IMR-90 (cell line): ENCODE measurements around the gene TMEM131. TPM values are rescaled to one million over a fixed set of nuclear protein-coding genes. Genes with fewer than 3 reads are reported as not detected.
A peak's percentile ranks its signal among the peaks of the same experiment; 100 is the strongest.

Experiments used
- ATAC-seq: fragments of 200-7000 bp; cut with Tn5 transposase; 2 replicates; pipeline ENCODE4 v1.9.1; 2020; ENCODE audit warnings: low read depth, mild to moderate bottlenecking, moderate library complexity
- BruUV-seq: library from RNA; stranded (reverse); fragments of 400-500 nt; replicated peaks from 2 replicates; lab custom pipeline; 2021; lab: Mats Ljungman, UMichigan
- CTCF ChIA-PET: fragments of 300-600 bp; formaldehyde crosslinking; extraction: SDS; loops from one replicate; lab custom pipeline; 2021; ENCODE audit warnings: antibody characterized with exemption; lab: Yijun Ruan, JAX
- POLR2A ChIA-PET: fragments of 300-600 bp; sonication (Branson Sonifier 250); formaldehyde crosslinking; loops from one replicate; lab custom pipeline; 2022; ENCODE audit warnings: antibody characterized with exemption; ENCODE audit not compliant: unreplicated experiment; lab: Charles Lee
- DNase-seq: peaks from one replicate; pipeline ENCODE4 v3.0.0; 2013
- H2AFZ ChIP-seq: replicated peaks from 2 replicates; pipeline ENCODE3; 2013; ENCODE audit warnings: low read length, mild to moderate bottlenecking; ENCODE audit not compliant: poor library complexity
- H2AK5ac ChIP-seq: 2 replicates; pipeline ENCODE4 v1.6.1; 2013; ENCODE audit warnings: low read depth, low read length, inconsistent platforms
- H2AK9ac ChIP-seq: replicated peaks from 2 replicates; pipeline ENCODE3; 2013; ENCODE audit warnings: mild to moderate bottlenecking, low read depth, low read length, moderate library complexity; ENCODE audit not compliant: poor library complexity
- H2BK120ac ChIP-seq: 2 replicates; pipeline ENCODE4 v1.6.1; 2013; ENCODE audit warnings: low read depth, low read length, inconsistent platforms
- H2BK15ac ChIP-seq: 3 replicates; pipeline ENCODE4 v1.6.1; 2013; ENCODE audit warnings: low read depth, low read length, inconsistent platforms
- H2BK20ac ChIP-seq: 2 replicates; pipeline ENCODE4 v1.6.1; 2013; ENCODE audit warnings: low read depth, mild to moderate bottlenecking, inconsistent platforms, low read length, moderate library complexity
- H2BK5ac ChIP-seq: 2 replicates; pipeline ENCODE4 v1.6.1; 2013; ENCODE audit warnings: mild to moderate bottlenecking, low read depth, low read length, inconsistent platforms; ENCODE audit not compliant: poor library complexity, severe bottlenecking
- H3K14ac ChIP-seq: replicated peaks from 2 replicates; pipeline ENCODE4 v1.6.1; 2013; ENCODE audit warnings: low read depth, low read length, inconsistent platforms
- H3K18ac ChIP-seq: 2 replicates; pipeline ENCODE4 v1.6.1; 2013; ENCODE audit warnings: low read depth, low read length, control low read depth
- H3K23ac ChIP-seq: 2 replicates; pipeline ENCODE4 v1.6.1; 2013; ENCODE audit warnings: low read depth, low read length, inconsistent platforms
- H3K27ac ChIP-seq: 2 replicates; pipeline ENCODE4 v1.5.1; 2013; ENCODE audit warnings: mild to moderate bottlenecking, control low read depth, low read length; ENCODE audit not compliant: insufficient read depth
- H3K27me3 ChIP-seq: 2 replicates; pipeline ENCODE4 v1.6.1; 2013; ENCODE audit warnings: low read length; ENCODE audit not compliant: control insufficient read depth, insufficient read depth
- H3K36me3 ChIP-seq: 2 replicates; pipeline ENCODE4 v1.6.1; 2013; ENCODE audit warnings: low read length, mixed read lengths; ENCODE audit not compliant: control insufficient read depth, insufficient read depth
- H3K4ac ChIP-seq: 2 replicates; pipeline ENCODE4 v1.6.1; 2013; ENCODE audit warnings: low read depth, low read length, inconsistent platforms
- H3K4me1 ChIP-seq: 2 replicates; pipeline ENCODE4 v1.6.1; 2013; ENCODE audit warnings: low read length, mixed read lengths; ENCODE audit not compliant: control insufficient read depth, insufficient read depth
- H3K4me2 ChIP-seq: 2 replicates; pipeline ENCODE4 v1.6.1; 2013; ENCODE audit warnings: low read depth, mild to moderate bottlenecking, control low read depth, low read length, moderate library complexity
- H3K4me3 ChIP-seq: 2 replicates; pipeline ENCODE4 v1.5.1; 2013; ENCODE audit warnings: low read depth, mild to moderate bottlenecking, control low read depth, low read length, moderate library complexity; ENCODE audit not compliant: insufficient read depth
- H3K56ac ChIP-seq: 2 replicates; pipeline ENCODE4 v1.6.1; 2013; ENCODE audit warnings: low read length, inconsistent platforms; ENCODE audit not compliant: insufficient read depth; ENCODE audit errors: extremely low read depth
- H3K79me1 ChIP-seq, 2 experiments: 2 replicates each; pipeline ENCODE4 v1.6.1; 2013; ENCODE audit warnings: low read length in 2 of 2, inconsistent platforms in 1 of 2, low read depth in 1 of 2
- H3K9ac ChIP-seq: 2 replicates; pipeline ENCODE4 v1.6.1; 2013; ENCODE audit warnings: low read depth, low read length, control low read depth
- H3K9me1 ChIP-seq: 2 replicates; pipeline ENCODE4 v1.6.1; 2013; ENCODE audit warnings: low read length, inconsistent platforms; ENCODE audit not compliant: insufficient read depth
- H3K9me3 ChIP-seq: 2 replicates; pipeline ENCODE4 v1.6.1; 2013; ENCODE audit warnings: low read length; ENCODE audit not compliant: control insufficient read depth, insufficient read depth
- H4K20me1 ChIP-seq: 2 replicates; pipeline ENCODE4 v1.6.1; 2013; ENCODE audit warnings: low read length, inconsistent platforms; ENCODE audit not compliant: insufficient read depth
- H4K5ac ChIP-seq: 2 replicates; pipeline ENCODE4 v1.6.1; 2013; ENCODE audit warnings: mild to moderate bottlenecking, low read depth, low read length, control low read depth
- H4K8ac ChIP-seq, 2 experiments: 2 replicates each; pipeline ENCODE4 v1.6.1; 2013; ENCODE audit warnings: low read depth in 2 of 2, low read length in 2 of 2, control low read depth in 1 of 2, inconsistent platforms in 1 of 2
- H4K91ac ChIP-seq: 2 replicates; pipeline ENCODE4 v1.6.1; 2013; ENCODE audit warnings: low read depth, low read length, inconsistent platforms; ENCODE audit not compliant: insufficient read depth
- BHLHE40 ChIP-seq: fragments of 150-350 bp; IDR thresholded peaks from 2 replicates; pipeline ENCODE4 v1.6.1; 2016; ENCODE audit warnings: mild to moderate bottlenecking, low read depth, low read length
- CEBPB ChIP-seq: IDR thresholded peaks from 2 replicates; pipeline ENCODE4 v1.6.1; 2012; ENCODE audit warnings: low read depth, low read length, improper control_type of control experiment
- CHD1 ChIP-seq: IDR thresholded peaks from 2 replicates; pipeline ENCODE4 v1.6.1; 2012; ENCODE audit warnings: low read depth, low read length, improper control_type of control experiment
- FOS ChIP-seq: fragments of 150-350 bp; IDR thresholded peaks from 2 replicates; pipeline ENCODE4 v1.6.1; 2016; ENCODE audit warnings: low read depth, low read length
- MAFK ChIP-seq: IDR thresholded peaks from 2 replicates; pipeline ENCODE4 v1.6.1; 2012; ENCODE audit warnings: low read depth, low read length, improper control_type of control experiment
- MAZ ChIP-seq: IDR thresholded peaks from 2 replicates; pipeline ENCODE4 v1.6.1; 2012; ENCODE audit warnings: low read depth, mild to moderate bottlenecking, low read length, improper control_type of control experiment, moderate library complexity, borderline replicate concordance
- MXI1 ChIP-seq: IDR thresholded peaks from 2 replicates; pipeline ENCODE4 v1.6.1; 2012; ENCODE audit warnings: low read depth, mild to moderate bottlenecking, low read length, moderate library complexity, borderline replicate concordance
- NFE2L2 ChIP-seq: fragments of 150-350 bp; IDR thresholded peaks from 2 replicates; pipeline ENCODE4 v1.6.1; 2016; ENCODE audit warnings: low read depth, mild to moderate bottlenecking, low read length
- POLR2A ChIP-seq: IDR thresholded peaks from 2 replicates; pipeline ENCODE4 v1.6.1; 2012; ENCODE audit warnings: mild to moderate bottlenecking, low read depth, low read length
- RAD21 ChIP-seq: IDR thresholded peaks from 2 replicates; pipeline ENCODE4 v1.6.1; 2012; ENCODE audit warnings: low read length, improper control_type of control experiment
- RCOR1 ChIP-seq: IDR thresholded peaks from 2 replicates; pipeline ENCODE4 v1.6.1; 2012; ENCODE audit warnings: mild to moderate bottlenecking, low read length, improper control_type of control experiment; ENCODE audit not compliant: insufficient replicate concordance
- RFX5 ChIP-seq: IDR thresholded peaks from 2 replicates; pipeline ENCODE4 v1.8.0; 2012; ENCODE audit warnings: low read depth, mild to moderate bottlenecking, low read length, moderate library complexity
- SMC3 ChIP-seq: fragments of 150-350 bp; IDR thresholded peaks from 2 replicates; pipeline ENCODE4 v1.6.1; 2016; ENCODE audit warnings: low read depth, mild to moderate bottlenecking, antibody characterized with exemption, low read length, moderate library complexity
- WGBS, 2 experiments: methylation state at CpG; one replicate each; pipeline versions ENCODE4 v1.1.5 to v1.1.7; 2013; ENCODE audit warnings: missing lambda C conversion rate in 2 of 2; ENCODE audit not compliant: insufficient read length in 1 of 2; ENCODE audit errors: extremely low coverage in 2 of 2; 5-methylcytosine and 5-hydroxymethylcytosine counted together
- dilution Hi-C: fragments of 300-500 bp; cut with HindIII; formaldehyde crosslinking; loops from one replicate; pipeline ENCODE4 v1.14.3; 2018; ENCODE audit warnings: low sequenced_read_pairs; ENCODE audit not compliant: unreplicated experiment
- in situ Hi-C: fragments of 300-500 bp; cut with MboI; formaldehyde crosslinking; loops from 3 replicates; pipeline ENCODE4 v1.14.3; 2019; ENCODE audit warnings: low sequenced_read_pairs, inconsistent platforms, mixed read lengths
- intact Hi-C: fragments of 100-400 bp; cut with micrococcal nuclease; formaldehyde crosslinking; loops from 2 replicates; pipeline ENCODE4 v1.10.0; 2022
- polyA plus RNA-seq, 3 experiments: library from polyadenylated mRNA; depleted of rRNA; stranded (reverse); fragments of >200 nt; gene quantifications; 2 replicates each; pipeline ENCODE4 v1.2.3, GENCODE V29; 2012; ENCODE audit warnings: low replicate concordance in 1 of 3
- total RNA-seq: library from RNA; depleted of rRNA; stranded (reverse); fragments of >200 nt; gene quantifications from 2 replicates; pipeline ENCODE4 v1.2.3, GENCODE V29; 2012
- TF ChIP-seq, protein P1 (sequence below): fragments of 150-350 bp; IDR thresholded peaks from 2 replicates; pipeline ENCODE4 v1.6.1; 2016; ENCODE audit warnings: low read depth, mild to moderate bottlenecking, low read length, moderate library complexity, borderline replicate concordance
- TF ChIP-seq, protein P2 (sequence below): conservative IDR thresholded peaks from 2 replicates; pipeline ENCODE4 v1.5.1; 2012; ENCODE audit warnings: mild to moderate bottlenecking, low read depth, low read length, improper control_type of control experiment

TMEM131 gene
- total and polyA plus RNA-seq, 2 of the 4 experiments (the other 2 are of a cell fraction) = 13.3 to 14.0 TPM

DNA sequence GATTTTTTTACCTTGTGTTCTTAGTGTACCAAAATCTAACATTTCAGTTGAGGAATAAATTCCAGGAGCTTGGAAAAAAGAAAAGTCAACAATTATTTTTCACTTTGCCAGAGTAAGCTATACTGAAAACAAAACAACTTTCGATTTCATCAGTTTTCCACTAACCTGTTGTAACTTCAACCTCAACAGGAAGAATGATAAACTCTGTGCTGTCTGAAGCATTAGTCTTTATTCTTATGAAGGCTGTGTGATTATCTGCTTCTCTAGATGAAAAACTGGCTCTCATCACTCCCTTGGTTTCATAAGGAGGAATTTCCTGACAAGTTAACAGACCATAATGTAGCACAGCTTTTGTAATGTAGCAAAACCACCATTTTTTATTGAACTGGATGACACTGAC lies 161.1 kb downstream of the TMEM131 start:
- Histone ChIP-seq H3K4ac (no peak overlapping the region), H3K4me3 (no peak overlapping the region), H3K9me3 (no peaks in the 10 kb centered on the region), H4K91ac (no peak overlapping the region), H3K9me1 (peaks cover 2% of the 10 kb centered on the region; the same call in 1 of the 2 replicates), H3K36me3 (peaks cover 1% of the 10 kb centered on the region), H4K8ac (no peak overlapping the region), H3K14ac (no peak overlapping the region), H2AK9ac (no peak overlapping the region), H4K20me1 (no peaks in the 10 kb centered on the region), H3K79me1 (peaks cover 2 to 7% of the 10 kb centered on the region in 2 experiments; a peak in 2 of 4 replicates), H3K4me2 (no peak overlapping the region), H3K18ac (no peak overlapping the region), H2BK15ac (no peak overlapping the region), H2BK5ac (no peak overlapping the region), H3K56ac (no peak overlapping the region), H3K27ac (no peak overlapping the region), H3K9ac (no peak overlapping the region), H2BK20ac (no peak overlapping the region), H4K5ac (no peak overlapping the region), H3K23ac (peak overlapping the region; percentile 69; the same call in 1 of the 2 replicates), H2BK120ac (no peak overlapping the region), H2AFZ (no peak overlapping the region), H3K4me1 (peaks cover 2% of the 10 kb centered on the region; the same call in 1 of the 2 replicates), H3K27me3 (no peaks in the 10 kb centered on the region), H2AK5ac (no peak overlapping the region)
- no CpG with 5 or more reads among the region's 1 CpG for WGBS, 2 experiments
- TF ChIP-seq POLR2A = no peak
- no peak for TF ChIP-seq RCOR1
- TF ChIP-seq SMC3 = no peak
- no peak for TF ChIP-seq MAZ
- TF ChIP-seq FOS = no peak
- no peak for TF ChIP-seq MXI1
- TF ChIP-seq, protein P1, sequence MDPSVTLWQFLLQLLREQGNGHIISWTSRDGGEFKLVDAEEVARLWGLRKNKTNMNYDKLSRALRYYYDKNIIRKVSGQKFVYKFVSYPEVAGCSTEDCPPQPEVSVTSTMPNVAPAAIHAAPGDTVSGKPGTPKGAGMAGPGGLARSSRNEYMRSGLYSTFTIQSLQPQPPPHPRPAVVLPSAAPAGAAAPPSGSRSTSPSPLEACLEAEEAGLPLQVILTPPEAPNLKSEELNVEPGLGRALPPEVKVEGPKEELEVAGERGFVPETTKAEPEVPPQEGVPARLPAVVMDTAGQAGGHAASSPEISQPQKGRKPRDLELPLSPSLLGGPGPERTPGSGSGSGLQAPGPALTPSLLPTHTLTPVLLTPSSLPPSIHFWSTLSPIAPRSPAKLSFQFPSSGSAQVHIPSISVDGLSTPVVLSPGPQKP = no peak
- no peak for TF ChIP-seq RAD21
- TF ChIP-seq MAFK = no peak
- TF ChIP-seq CHD1 = no peak
- TF ChIP-seq CEBPB = no peak
- TF ChIP-seq RFX5 = no peak
- TF ChIP-seq BHLHE40 = no peak
- TF ChIP-seq NFE2L2 = no peak
- TF ChIP-seq, protein P2, sequence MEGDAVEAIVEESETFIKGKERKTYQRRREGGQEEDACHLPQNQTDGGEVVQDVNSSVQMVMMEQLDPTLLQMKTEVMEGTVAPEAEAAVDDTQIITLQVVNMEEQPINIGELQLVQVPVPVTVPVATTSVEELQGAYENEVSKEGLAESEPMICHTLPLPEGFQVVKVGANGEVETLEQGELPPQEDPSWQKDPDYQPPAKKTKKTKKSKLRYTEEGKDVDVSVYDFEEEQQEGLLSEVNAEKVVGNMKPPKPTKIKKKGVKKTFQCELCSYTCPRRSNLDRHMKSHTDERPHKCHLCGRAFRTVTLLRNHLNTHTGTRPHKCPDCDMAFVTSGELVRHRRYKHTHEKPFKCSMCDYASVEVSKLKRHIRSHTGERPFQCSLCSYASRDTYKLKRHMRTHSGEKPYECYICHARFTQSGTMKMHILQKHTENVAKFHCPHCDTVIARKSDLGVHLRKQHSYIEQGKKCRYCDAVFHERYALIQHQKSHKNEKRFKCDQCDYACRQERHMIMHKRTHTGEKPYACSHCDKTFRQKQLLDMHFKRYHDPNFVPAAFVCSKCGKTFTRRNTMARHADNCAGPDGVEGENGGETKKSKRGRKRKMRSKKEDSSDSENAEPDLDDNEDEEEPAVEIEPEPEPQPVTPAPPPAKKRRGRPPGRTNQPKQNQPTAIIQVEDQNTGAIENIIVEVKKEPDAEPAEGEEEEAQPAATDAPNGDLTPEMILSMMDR = no peak
- ATAC-seq = no peak
- intact Hi-C loops (no loop called here), dilution Hi-C loops (no loop called here), in situ Hi-C loops (no loop called here)
- no peak for DNase-seq
- BruUV-seq = no TSS peak
- ChIA-PET POLR2A (no interaction called here), CTCF (interaction anchor here (0.8 to 1.0 kb wide), 2 partner anchors 17 to 28 kb away, joined by 3 to 4 read pairs; no protein-coding TSS in a partner anchor)
